ENCODE results near the gene CBARP. TPM values are rescaled to one million over a fixed set of nuclear protein-coding genes. Genes with fewer than 3 reads are reported as not detected.

Gene CBARP
- total and polyA plus RNA-seq, 9 of the 15 experiments (the other 6 are each of a cell fraction or from before 2014, with no cell fraction given) = 0.03 to 8.9 (median 1.2) TPM; not detected in 1

DNA sequence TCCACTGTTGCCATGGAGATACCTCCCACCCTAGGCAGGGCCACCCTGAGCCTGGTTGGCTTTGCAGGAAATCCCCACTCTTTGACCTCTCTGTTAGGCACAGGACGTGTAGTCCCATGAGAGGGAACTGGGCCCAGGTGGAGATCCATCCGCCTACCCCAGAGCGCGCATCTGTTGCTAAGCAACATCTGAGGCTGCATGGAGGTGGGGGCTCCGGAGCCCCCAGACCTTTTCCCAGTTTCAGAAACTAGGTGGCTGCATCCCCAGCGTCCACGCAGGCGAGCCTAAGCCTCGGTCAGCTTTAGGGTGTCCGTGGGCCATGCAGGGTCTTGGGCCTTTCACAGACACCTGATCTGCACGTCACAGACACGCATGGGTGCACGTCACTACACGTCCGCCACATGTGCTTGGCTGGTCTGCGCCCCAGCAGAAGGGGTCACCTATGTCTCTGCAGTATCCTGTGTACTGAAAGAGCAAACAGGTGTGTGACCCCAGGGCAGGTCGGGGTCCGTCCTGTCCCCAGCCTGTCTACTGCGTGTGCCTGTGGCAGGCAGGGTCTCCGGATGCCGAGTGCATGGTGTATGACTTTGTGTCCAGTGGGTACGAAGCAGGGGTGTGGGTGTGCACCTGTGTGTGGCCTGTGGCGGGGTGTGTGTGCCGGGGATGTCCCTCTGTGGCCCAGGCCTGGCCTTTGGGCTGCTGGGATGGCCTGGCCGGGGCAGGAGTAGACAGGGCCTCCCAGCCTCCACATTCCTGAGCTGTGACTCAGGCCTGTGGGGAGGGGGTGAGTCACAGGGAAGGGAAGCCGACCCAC lies 27.2 kb upstream of the CBARP start (continued):
- TF ChIP-seq, protein P1, sequence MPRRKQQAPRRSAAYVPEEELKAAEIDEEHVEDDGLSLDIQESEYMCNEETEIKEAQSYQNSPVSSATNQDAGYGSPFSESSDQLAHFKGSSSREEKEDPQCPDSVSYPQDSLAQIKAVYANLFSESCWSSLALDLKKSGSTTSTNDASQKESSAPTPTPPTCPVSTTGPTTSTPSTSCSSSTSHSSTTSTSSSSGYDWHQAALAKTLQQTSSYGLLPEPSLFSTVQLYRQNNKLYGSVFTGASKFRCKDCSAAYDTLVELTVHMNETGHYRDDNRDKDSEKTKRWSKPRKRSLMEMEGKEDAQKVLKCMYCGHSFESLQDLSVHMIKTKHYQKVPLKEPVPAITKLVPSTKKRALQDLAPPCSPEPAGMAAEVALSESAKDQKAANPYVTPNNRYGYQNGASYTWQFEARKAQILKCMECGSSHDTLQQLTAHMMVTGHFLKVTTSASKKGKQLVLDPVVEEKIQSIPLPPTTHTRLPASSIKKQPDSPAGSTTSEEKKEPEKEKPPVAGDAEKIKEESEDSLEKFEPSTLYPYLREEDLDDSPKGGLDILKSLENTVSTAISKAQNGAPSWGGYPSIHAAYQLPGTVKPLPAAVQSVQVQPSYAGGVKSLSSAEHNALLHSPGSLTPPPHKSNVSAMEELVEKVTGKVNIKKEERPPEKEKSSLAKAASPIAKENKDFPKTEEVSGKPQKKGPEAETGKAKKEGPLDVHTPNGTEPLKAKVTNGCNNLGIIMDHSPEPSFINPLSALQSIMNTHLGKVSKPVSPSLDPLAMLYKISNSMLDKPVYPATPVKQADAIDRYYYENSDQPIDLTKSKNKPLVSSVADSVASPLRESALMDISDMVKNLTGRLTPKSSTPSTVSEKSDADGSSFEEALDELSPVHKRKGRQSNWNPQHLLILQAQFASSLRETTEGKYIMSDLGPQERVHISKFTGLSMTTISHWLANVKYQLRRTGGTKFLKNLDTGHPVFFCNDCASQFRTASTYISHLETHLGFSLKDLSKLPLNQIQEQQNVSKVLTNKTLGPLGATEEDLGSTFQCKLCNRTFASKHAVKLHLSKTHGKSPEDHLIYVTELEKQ (CRISPR knock-in tag; IDR thresholded peaks at IDR 0.05) = no peak
- TF ChIP-seq MBD2 (IDR thresholded peaks at IDR 0.05; ENCODE audit: borderline replicate concordance, low read depth) (no peak), L3MBTL2 (IDR thresholded peaks at IDR 0.05) (no peak), HDAC8 (tag; IDR thresholded peaks at IDR 0.05) (no peak), DIDO1 (tag; IDR thresholded peaks at IDR 0.05; ENCODE audit: low read depth) (no peak), ZNF586 (CRISPR knock-in tag; conservative IDR thresholded peaks at IDR 0.05) (no peak), KLF1 (tag; IDR thresholded peaks at IDR 0.05) (no peak), ILK (tag; IDR thresholded peaks at IDR 0.05; ENCODE audit: borderline replicate concordance, low read depth) (no peak), MEF2A (IDR thresholded peaks at IDR 0.05; ENCODE audit: control insufficient read depth, low read depth, low read length) (no peak), FOXA1 (IDR thresholded peaks at IDR 0.05; ENCODE audit: borderline replicate concordance) (no peak), POLR2G (IDR thresholded peaks at IDR 0.05; ENCODE audit: low read depth, low read length) (peak; percentile 16), ZNF165 (CRISPR knock-in tag; IDR thresholded peaks at IDR 0.05; ENCODE audit: borderline replicate concordance) (no peak), NKRF (IDR thresholded peaks at IDR 0.05; ENCODE audit: borderline replicate concordance) (no peak), HLTF (IDR thresholded peaks at IDR 0.05) (no peak), POLR2A (conservative IDR thresholded peaks at IDR 0.05) (no peak), ZBTB33 (CRISPR knock-in tag; IDR thresholded peaks at IDR 0.05) (peak; percentile 87), ZBTB1 (CRISPR knock-in tag; IDR thresholded peaks at IDR 0.05; ENCODE audit: borderline replicate concordance, low read depth) (no peak), HEY1 (CRISPR knock-in tag; IDR thresholded peaks at IDR 0.05; ENCODE audit: borderline replicate concordance) (no peak)
- TF ChIP-seq, protein P2, sequence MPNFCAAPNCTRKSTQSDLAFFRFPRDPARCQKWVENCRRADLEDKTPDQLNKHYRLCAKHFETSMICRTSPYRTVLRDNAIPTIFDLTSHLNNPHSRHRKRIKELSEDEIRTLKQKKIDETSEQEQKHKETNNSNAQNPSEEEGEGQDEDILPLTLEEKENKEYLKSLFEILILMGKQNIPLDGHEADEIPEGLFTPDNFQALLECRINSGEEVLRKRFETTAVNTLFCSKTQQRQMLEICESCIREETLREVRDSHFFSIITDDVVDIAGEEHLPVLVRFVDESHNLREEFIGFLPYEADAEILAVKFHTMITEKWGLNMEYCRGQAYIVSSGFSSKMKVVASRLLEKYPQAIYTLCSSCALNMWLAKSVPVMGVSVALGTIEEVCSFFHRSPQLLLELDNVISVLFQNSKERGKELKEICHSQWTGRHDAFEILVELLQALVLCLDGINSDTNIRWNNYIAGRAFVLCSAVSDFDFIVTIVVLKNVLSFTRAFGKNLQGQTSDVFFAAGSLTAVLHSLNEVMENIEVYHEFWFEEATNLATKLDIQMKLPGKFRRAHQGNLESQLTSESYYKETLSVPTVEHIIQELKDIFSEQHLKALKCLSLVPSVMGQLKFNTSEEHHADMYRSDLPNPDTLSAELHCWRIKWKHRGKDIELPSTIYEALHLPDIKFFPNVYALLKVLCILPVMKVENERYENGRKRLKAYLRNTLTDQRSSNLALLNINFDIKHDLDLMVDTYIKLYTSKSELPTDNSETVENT (CRISPR knock-in tag; IDR thresholded peaks at IDR 0.05) = no peak; the same call in 1 of the 2 replicates

All from K562 (cell line).